GM23338 (cell line): ENCODE measurements around the gene TLR7.

Experiments
- EZH2 ChIP-seq: fragments of 200-600 bp; sonication (generic); IDR thresholded peaks from one replicate; pipeline ENCODE4 v1.8.0; 2017; ENCODE audit warnings: antibody characterized with exemption, mild to moderate bottlenecking, low read depth; ENCODE audit not compliant: unreplicated experiment
- ZNF331 ChIP-seq: fragments of 250-450 bp; sonication (Bioruptor Pico); IDR thresholded peaks from 2 replicates; pipeline ENCODE4 v1.5.0; 2020; ENCODE audit warnings: low read depth, mild to moderate bottlenecking, moderate library complexity
- TF ChIP-seq, protein P1 (sequence below), 2 experiments: fragments of 200-600 bp in 1 of 2; sonication (generic) in 1 of 2; conservative IDR thresholded peaks; 2 replicates each; pipeline versions ENCODE4 v1.5.1 to v1.6.1; 2016 to 2017; ENCODE audit warnings: antibody characterized with exemption in 2 of 2, low read depth in 2 of 2, mild to moderate bottlenecking in 2 of 2, moderate library complexity in 1 of 2

GRCh38 chrX:12886545-12886944 lies 19.7 kb downstream of the TLR7 start:
- TF ChIP-seq, protein P1, sequence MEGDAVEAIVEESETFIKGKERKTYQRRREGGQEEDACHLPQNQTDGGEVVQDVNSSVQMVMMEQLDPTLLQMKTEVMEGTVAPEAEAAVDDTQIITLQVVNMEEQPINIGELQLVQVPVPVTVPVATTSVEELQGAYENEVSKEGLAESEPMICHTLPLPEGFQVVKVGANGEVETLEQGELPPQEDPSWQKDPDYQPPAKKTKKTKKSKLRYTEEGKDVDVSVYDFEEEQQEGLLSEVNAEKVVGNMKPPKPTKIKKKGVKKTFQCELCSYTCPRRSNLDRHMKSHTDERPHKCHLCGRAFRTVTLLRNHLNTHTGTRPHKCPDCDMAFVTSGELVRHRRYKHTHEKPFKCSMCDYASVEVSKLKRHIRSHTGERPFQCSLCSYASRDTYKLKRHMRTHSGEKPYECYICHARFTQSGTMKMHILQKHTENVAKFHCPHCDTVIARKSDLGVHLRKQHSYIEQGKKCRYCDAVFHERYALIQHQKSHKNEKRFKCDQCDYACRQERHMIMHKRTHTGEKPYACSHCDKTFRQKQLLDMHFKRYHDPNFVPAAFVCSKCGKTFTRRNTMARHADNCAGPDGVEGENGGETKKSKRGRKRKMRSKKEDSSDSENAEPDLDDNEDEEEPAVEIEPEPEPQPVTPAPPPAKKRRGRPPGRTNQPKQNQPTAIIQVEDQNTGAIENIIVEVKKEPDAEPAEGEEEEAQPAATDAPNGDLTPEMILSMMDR (conservative IDR thresholded peaks at IDR 0.05; ENCODE audit: low read depth in 2 of 2): no peak
- no peak for TF ChIP-seq EZH2
- TF ChIP-seq ZNF331: no peak
